Stimulated activated CD8-positive, alpha-beta memory T cell treated with anti-CD3 and anti-CD28 coated beads, Interleukin-15, amount 100 ng/mL, for 24 hours (primary cell): ENCODE measurements around the gene CFAP157.

Experiments
- DNase-seq: peaks from one replicate; pipeline ENCODE4 v3.0.0-alpha.2; 2020; ENCODE audit warnings: low read depth

The CFAP157 gene

GRCh38 chr9:127715470-127716337 lies 8.9 kb downstream of the CFAP157 start, which contains the start of the genes PTRH1 and TTC16:
PTRH1 (minus strand) TSS chr9:127715663; CDS start chr9:127715639, 24 bp downstream.
TTC16 (plus strand) TSS chr9:127716079; CDS start chr9:127716146, 67 bp downstream.
- peak; percentile 95 for DNase-seq

- no peak for DNase-seq
These were observed 9.6 kb downstream of the CFAP157 start for GRCh38 chr9:127716412-127716811.

GRCh38 chr9:127717766-127718165 lies 11.0 kb downstream of the CFAP157 start:
- DNase-seq = no peak

GRCh38 chr9:127720031-127720864 lies 13.5 kb downstream of the CFAP157 start:
- DNase-seq = no peak

GRCh38 chr9:127720865-127721227 lies 14.1 kb downstream of the CFAP157 start:
- DNase-seq = no peak

- no peak for DNase-seq
These were observed 14.6 kb downstream of the CFAP157 start for GRCh38 chr9:127721391-127721821.

GRCh38 chr9:127722055-127722745 lies 15.4 kb downstream of the CFAP157 start:
- no peak for DNase-seq

- no peak for DNase-seq
These were observed 16.2 kb downstream of the CFAP157 start for GRCh38 chr9:127723013-127723412.

GRCh38 chr9:127723444-127723843 lies 16.7 kb downstream of the CFAP157 start:
- DNase-seq = no peak

- no peak for DNase-seq
These were observed 17.2 kb downstream of the CFAP157 start for GRCh38 chr9:127724012-127724411.

- DNase-seq = no peak
These were observed 20.1 kb downstream of the CFAP157 start for GRCh38 chr9:127726871-127727270.

- DNase-seq = no peak
These were observed 22.0 kb downstream of the CFAP157 start for GRCh38 chr9:127728808-127729207.

- DNase-seq = no peak
These were observed 22.9 kb downstream of the CFAP157 start for GRCh38 chr9:127729522-127730256.

GRCh38 chr9:127730262-127730661 lies 23.5 kb downstream of the CFAP157 start:
- no peak for DNase-seq

- no peak for DNase-seq
These were observed 24.1 kb downstream of the CFAP157 start for GRCh38 chr9:127730799-127731410.

GRCh38 chr9:127731938-127732337 lies 25.1 kb downstream of the CFAP157 start:
- DNase-seq = no peak

- no peak for DNase-seq
These were observed 25.7 kb downstream of the CFAP157 start for GRCh38 chr9:127732444-127732843.

GRCh38 chr9:127733614-127734013 lies 26.8 kb downstream of the CFAP157 start:
- no peak for DNase-seq

- no peak for DNase-seq
These were observed 27.5 kb downstream of the CFAP157 start for GRCh38 chr9:127734247-127734746.

- peak; percentile 94 for DNase-seq
These were observed 28.1 kb downstream of the CFAP157 start, which contains the start of gene TOR2A for GRCh38 chr9:127734747-127735529. TOR2A (minus strand) TSS chr9:127735294; CDS start chr9:127735270, 24 bp downstream.
